Epithelial cell of umbilical artery (primary cell): ENCODE data around the gene CTF1. TPM values are rescaled to one million over a fixed set of nuclear protein-coding genes. Genes with fewer than 3 reads are reported as not detected.

Source experiments
- total RNA-seq: library from RNA; depleted of rRNA; stranded (reverse); fragments of >200 nt; gene quantifications from 2 replicates; pipeline ENCODE4 v1.2.3, GENCODE V29; 2014

Gene CTF1, protein sequence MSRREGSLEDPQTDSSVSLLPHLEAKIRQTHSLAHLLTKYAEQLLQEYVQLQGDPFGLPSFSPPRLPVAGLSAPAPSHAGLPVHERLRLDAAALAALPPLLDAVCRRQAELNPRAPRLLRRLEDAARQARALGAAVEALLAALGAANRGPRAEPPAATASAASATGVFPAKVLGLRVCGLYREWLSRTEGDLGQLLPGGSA
- total RNA-seq: under 0.01 TPM in 1 of 2 replicates, not detected in the other

DNA sequence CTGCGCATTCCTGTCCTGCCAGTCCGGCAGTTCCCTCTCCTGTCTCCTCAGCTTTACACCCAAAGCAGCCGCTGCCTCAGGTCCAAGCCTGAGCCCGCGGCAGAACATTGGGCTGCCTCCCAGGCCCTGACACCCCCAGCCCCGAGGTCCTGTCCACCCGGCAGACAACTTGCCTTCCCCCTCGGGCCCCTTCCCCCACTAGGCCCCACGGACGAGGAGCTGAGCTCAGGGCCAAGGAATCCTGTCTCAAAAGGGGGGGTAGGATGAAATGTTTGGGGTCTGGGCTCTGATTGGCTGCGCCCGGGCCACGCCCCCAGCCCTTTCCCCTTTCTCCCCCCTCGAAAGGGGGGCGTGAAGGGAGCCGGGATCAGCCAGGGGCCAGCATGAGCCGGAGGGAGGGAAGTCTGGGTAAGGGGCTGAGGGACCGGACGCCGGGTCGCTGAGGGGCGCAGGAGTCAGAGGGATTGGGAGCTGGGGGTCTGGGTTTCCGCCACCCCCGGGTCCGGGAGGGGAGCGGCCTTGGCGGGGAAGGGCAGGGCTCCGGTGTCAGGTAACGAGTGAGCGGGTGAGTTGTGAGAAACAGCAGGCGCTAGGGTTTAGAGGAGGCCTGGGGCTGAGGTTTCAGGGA lies at the start of gene CTF1:
Gene CTF1, plus strand, starts transcription at position 354 of the 628 bp plus-strand sequence. Its CDS starts 30 bp downstream, at position 384.

DNA sequence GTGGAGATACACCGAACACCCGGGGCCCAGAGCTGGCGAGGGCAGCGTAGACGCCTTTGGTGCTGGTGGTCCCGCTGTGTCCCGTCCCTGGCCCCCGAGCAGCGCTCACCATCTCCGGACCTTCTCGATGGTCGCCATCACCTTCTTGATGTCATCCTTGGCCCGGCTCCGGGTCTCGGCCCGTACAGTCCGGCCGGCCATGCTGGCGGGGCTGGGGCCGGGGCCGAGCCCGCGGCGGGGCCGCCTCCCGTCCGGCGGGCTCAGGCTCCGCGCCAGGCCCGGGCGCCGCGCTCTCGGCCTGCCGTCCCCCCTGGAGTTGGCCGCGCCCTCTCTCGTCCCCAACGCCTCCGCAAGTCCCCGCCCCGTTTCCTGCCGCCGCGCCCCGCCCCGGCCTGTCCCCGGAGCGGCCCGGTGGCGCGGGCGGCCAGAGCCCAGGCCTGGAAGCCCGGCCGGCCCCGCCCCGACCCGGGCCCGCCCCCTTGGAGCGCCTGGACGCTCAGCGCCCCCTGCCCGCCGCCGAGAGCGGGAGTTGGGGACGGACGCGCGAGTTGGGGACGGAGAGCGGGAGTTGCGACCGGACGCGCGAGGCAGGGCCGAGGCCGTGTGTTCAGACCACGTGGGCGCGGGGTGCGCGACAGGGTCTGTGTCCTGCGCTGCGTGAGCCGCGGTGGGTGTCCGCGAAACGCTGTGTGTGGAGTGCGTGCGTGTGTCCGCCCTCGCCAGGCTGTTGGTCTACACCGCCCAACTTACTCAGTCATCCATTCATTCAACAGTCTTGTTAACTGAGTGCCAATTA lies 2.5 kb upstream of the CTF1 start, which contains the start of gene BCL7C:
Gene BCL7C, minus strand, starts transcription at position 334 of the 796 bp plus-strand sequence. Its CDS starts 133 bp downstream, at position 201.

DNA sequence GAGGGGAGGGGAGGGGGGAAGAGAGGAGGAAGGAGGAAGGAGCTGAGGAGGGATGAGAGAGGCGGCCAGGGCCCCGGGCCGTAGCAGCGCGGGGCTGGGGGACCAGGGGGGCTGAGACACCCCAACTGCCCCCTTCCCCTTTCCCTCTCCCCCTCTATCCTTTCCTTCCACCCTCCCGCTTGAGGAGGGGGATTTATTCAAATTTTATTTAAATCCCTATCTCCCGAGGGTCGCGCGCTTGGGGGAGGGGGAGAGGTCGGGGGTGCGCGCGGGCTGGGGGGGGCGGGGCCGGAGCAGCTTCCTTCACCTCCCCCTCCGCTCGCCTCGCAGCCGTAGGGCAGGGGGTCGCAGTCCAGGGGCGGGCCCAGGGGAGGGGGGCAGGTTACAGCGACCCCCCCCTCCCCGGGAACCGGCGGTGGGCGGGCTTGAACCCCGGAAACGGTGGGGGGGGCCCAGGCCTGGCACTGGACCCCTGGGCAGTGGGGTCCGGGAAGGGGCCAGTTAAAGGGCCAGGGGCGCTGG lies 27.2 kb downstream of the CTF1 start, which contains the start of gene FBXL19:
Gene FBXL19, plus strand, starts transcription at position 19 of the 522 bp plus-strand sequence. CDS start 2,183 bp downstream, outside the sequence.

DNA sequence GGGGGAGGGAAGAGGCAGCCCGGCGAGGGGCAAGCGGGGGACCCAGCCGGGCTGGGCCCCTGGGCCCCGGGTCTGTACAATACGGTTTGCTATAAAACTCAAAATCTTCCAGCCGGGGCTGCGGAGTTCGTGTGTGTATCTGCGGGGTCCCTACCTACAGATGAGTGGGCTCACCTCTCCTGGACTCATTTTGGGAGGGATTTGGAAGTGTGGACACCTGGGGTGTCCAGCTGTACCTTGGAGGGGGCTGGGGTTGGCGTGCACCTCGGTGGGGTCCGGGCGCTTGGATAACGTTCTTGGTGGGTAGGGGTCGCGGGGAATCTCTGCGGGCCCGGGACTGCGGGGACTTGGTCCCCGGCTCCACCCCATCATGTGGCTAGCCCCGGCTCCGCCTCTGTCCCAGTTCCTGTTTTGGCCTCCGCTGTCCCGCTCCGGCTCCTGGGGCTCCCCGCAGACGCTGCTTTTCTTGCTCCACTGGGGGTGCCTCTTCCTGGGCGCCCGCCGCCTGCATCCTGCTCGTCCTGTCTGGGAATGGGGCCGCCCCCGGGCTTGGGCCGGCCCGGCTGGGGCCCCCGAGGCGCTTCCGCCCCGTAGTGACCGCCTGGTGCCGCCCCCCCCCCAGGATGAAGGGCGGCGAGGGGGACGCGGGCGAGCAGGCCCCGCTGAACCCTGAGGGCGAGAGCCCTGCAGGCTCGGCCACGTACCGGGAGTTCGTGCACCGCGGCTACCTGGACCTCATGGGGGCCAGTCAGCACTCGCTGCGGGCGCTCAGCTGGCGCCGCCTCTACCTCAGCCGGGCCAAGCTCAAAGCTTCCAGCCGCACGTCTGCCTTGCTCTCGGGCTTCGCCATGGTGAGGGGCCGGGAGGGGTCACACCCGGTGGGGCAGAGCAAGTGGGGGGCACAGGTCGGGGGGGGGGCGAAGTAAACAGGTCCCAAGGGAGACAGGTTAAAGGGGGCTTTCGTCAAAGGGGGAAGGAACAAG lies 52.5 kb downstream of the CTF1 start, which contains the start of gene ORAI3:
Gene ORAI3, plus strand, starts transcription at position 402 of the 983 bp plus-strand sequence. Its CDS starts 222 bp downstream, at position 624.

Other genes with a start within 250 kb of the CTF1 start
- 4.0 and 6.8 TPM in 2 replicates for gene PRR14, start 245.7 kb upstream of the CTF1 start, total RNA-seq
- 10.4 and 17.2 TPM in 2 replicates for gene FBRS, start 238.2 kb upstream of the CTF1 start, total RNA-seq
- 15.9 and 30.9 TPM in 2 replicates for gene SRCAP, start 197.4 kb upstream of the CTF1 start, total RNA-seq
- 23.7 and 24.5 TPM in 2 replicates for gene PHKG2, start 148.2 kb upstream of the CTF1 start, total RNA-seq
- 1.5 and 1.6 TPM in 2 replicates for gene CFAP119, start 134.6 kb upstream of the CTF1 start, total RNA-seq
- gene RNF40, start 134.3 kb upstream of the CTF1 start, total RNA-seq: 57.8 and 73.3 TPM in 2 replicates
- gene ZNF629, start 109.4 kb upstream of the CTF1 start, total RNA-seq: 4.4 and 5.8 TPM in 2 replicates
- gene BCL7C, start 2.5 kb upstream of the CTF1 start, total RNA-seq: 32.2 and 37.2 TPM in 2 replicates
- 21.7 and 27.3 TPM in 2 replicates for gene FBXL19, start 27.0 kb downstream of the CTF1 start, total RNA-seq
- gene ORAI3, start 52.5 kb downstream of the CTF1 start, total RNA-seq: 18.8 and 21.1 TPM in 2 replicates
- gene SETD1A, start 61.1 kb downstream of the CTF1 start, total RNA-seq: 1.6 and 2.1 TPM in 2 replicates
- 2.3 and 2.6 TPM in 2 replicates for gene HSD3B7, start 88.6 kb downstream of the CTF1 start, total RNA-seq
- under 0.01 TPM in 2 replicates for gene STX1B, start 114.0 kb downstream of the CTF1 start, total RNA-seq
- gene STX4, start 136.9 kb downstream of the CTF1 start, total RNA-seq: 15.9 and 20.4 TPM in 2 replicates
- 6.8 and 9.7 TPM in 2 replicates for gene ZNF668, start 177.6 kb downstream of the CTF1 start, total RNA-seq
- gene ZNF646, start 177.8 kb downstream of the CTF1 start, total RNA-seq: 9.1 and 11.0 TPM in 2 replicates
- 0.32 and 1.2 TPM in 2 replicates for gene PRSS53, start 192.3 kb downstream of the CTF1 start, total RNA-seq
- gene VKORC1, start 198.2 kb downstream of the CTF1 start, total RNA-seq: 82.5 and 95.8 TPM in 2 replicates
- 15.6 and 15.7 TPM in 2 replicates for gene BCKDK, start 211.8 kb downstream of the CTF1 start, total RNA-seq
- gene KAT8, start 221.1 kb downstream of the CTF1 start, total RNA-seq: 32.8 and 37.7 TPM in 2 replicates
- not detected in 2 replicates for gene PRSS8, start 239.1 kb downstream of the CTF1 start, total RNA-seq